Tibial nerve (tissue), 4 donors: ENCODE data around the gene KLF18. TPM values are rescaled to one million over a fixed set of nuclear protein-coding genes. Genes with fewer than 3 reads are reported as not detected.
"Not testable (repeated sequence)": the region's sequence is repeated elsewhere in the genome, so short reads cannot be mapped to it uniquely, and the experiment has no call there.

ENCODE experiments used
- DNase-seq, 2 donors: peaks; one replicate each; pipeline ENCODE4 v3.0.0-alpha.2; 2019; ENCODE audit warnings: low spot score in 2 of 2
- H3K27ac ChIP-seq, 4 donors: fragments of 200-600 bp; sonication (generic) in 3 of 4; one replicate each; pipeline ENCODE4 v1.5.1; 2017 to 2019; ENCODE audit warnings: mild to moderate bottlenecking in 1 of 4
- H3K27me3 ChIP-seq, 2 donors: fragments of 200-600 bp; sonication (generic) in 1 of 2; one replicate each; pipeline versions ENCODE4 v1.5.1 to v1.6.0; 2017 to 2019
- H3K36me3 ChIP-seq, 3 donors: fragments of 200-600 bp; sonication (generic); one replicate each; pipeline ENCODE4 v1.5.1; 2018 to 2019
- H3K4me1 ChIP-seq, 4 donors: fragments of 200-600 bp; sonication (generic) in 3 of 4; one replicate each; pipeline ENCODE4 v1.5.1; 2017 to 2019
- H3K4me3 ChIP-seq, 4 donors: fragments of 200-600 bp; sonication (generic) in 3 of 4; one replicate each; pipeline ENCODE4 v1.5.1; 2017 to 2019; ENCODE audit warnings: mild to moderate bottlenecking in 1 of 4, moderate library complexity in 1 of 4
- H3K9me3 ChIP-seq, 4 donors: fragments of 200-600 bp; sonication (generic) in 3 of 4; one replicate each; pipeline ENCODE4 v1.5.1; 2017 to 2019
- EP300 ChIP-seq, 2 donors: sonication (generic); formaldehyde crosslinking; IDR thresholded peaks; one replicate each; pipeline ENCODE4 v1.6.1; 2017; ENCODE audit warnings: antibody characterized with exemption in 2 of 2, mild to moderate bottlenecking in 1 of 2
- POLR2A ChIP-seq, 2 donors: fragments of 450-650 bp; IDR thresholded peaks; one replicate each; pipeline ENCODE4 v1.6.1; 2017; ENCODE audit warnings: antibody characterized with exemption in 2 of 2, mild to moderate bottlenecking in 2 of 2, moderate library complexity in 2 of 2
- WGBS, 2 donors: methylation state at CpG; one replicate each; pipeline ENCODE4 v1.1.5; 2018; 5-methylcytosine and 5-hydroxymethylcytosine counted together
- total RNA-seq, 4 donors: library from RNA; depleted of rRNA; stranded (reverse); fragments of >200 nt; gene quantifications; one replicate each; pipeline ENCODE4 v1.1.0, GENCODE V29; 2016
- TF ChIP-seq, protein P1 (sequence below), 5 experiments: fragments of 200-600 bp in 3 of 5; fragments of 450-650 bp in 2 of 5; sonication (generic) in 3 of 5; IDR thresholded peaks; one replicate each; pipeline ENCODE4 v1.5.1; 2016 to 2019; ENCODE audit warnings: antibody characterized with exemption in 5 of 5, mild to moderate bottlenecking in 3 of 5, moderate library complexity in 2 of 5

KLF18 gene
- total RNA-seq, 4 donors from 2014 or later, result not detected

DNA sequence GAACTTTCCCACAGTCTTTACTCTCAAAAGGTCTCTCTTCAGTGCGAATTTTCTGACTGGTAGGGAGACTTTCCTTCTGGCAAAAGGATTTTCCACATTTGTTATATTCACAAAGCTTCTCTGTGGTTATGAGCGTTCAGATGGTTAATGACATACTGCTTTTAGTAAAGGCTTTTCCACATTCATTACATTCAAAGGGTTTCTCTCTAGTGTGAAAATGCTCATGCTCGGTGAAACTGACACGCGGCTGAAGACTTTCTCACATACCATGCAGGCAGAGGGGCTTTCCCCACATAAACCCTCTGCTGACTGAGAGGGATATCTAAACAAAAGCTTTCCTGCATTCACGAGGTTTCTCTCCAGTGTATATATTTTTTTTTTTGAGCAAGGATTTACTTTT lies 9.9 kb upstream of the KLF18 start:
- 41 to 48% methylated on average over 6 of the region's 6 CpGs for WGBS, 2 donors
- Histone ChIP-seq H3K4me1 (no peaks in the 10 kb centered on the region), H3K27ac (no peak overlapping the region), H3K9me3 (peaks cover 0 to 8% (median 0%) of the 10 kb centered on the region in 4 donors), H3K27me3 (peaks cover 0 to 6% of the 10 kb centered on the region in 2 donors), H3K4me3 (no peak overlapping the region), H3K36me3 (no peaks in the 10 kb centered on the region)
- DNase-seq, result no peak
- TF ChIP-seq, protein P1, sequence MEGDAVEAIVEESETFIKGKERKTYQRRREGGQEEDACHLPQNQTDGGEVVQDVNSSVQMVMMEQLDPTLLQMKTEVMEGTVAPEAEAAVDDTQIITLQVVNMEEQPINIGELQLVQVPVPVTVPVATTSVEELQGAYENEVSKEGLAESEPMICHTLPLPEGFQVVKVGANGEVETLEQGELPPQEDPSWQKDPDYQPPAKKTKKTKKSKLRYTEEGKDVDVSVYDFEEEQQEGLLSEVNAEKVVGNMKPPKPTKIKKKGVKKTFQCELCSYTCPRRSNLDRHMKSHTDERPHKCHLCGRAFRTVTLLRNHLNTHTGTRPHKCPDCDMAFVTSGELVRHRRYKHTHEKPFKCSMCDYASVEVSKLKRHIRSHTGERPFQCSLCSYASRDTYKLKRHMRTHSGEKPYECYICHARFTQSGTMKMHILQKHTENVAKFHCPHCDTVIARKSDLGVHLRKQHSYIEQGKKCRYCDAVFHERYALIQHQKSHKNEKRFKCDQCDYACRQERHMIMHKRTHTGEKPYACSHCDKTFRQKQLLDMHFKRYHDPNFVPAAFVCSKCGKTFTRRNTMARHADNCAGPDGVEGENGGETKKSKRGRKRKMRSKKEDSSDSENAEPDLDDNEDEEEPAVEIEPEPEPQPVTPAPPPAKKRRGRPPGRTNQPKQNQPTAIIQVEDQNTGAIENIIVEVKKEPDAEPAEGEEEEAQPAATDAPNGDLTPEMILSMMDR (IDR thresholded peaks at IDR 0.05), result no peak
- TF ChIP-seq EP300 (IDR thresholded peaks at IDR 0.05) (no peak), POLR2A (IDR thresholded peaks at IDR 0.05) (no peak)

DNA sequence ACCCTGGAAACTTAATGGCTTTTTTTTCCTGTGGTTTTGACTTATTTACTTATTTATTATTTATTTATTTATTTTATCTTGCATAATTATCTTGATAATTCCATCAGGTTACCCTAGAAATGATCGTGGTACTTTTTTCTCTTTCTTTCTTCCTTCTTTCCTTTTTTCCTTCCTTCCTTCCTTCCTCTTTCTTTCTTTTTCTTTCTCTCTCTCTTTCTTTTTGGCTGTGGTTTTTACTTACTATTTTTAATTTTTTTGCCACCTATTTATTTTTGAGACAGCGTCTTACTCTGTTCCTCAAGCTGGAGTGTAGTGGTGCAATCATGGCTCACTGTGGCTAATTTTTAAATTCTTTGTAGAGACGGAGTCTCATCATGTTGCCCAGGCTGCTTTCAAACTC lies 6.2 kb upstream of the KLF18 start:
- no peak for TF ChIP-seq EP300 (IDR thresholded peaks at IDR 0.05)
- TF ChIP-seq, protein P1 (IDR thresholded peaks at IDR 0.05), result no peak
- TF ChIP-seq POLR2A (IDR thresholded peaks at IDR 0.05), result no peak
- WGBS, 2 donors, result 81 to 87% methylated on average over 3 of the region's 3 CpGs
- H3K4me3 ChIP-seq, result no peak overlapping the region
- H3K36me3 ChIP-seq, result no peaks in the 10 kb centered on the region
- no peak for DNase-seq
- no peak overlapping the region for H3K27ac ChIP-seq
- H3K27me3 ChIP-seq, result peaks cover 0 to 6% of the 10 kb centered on the region in 2 donors
- H3K4me1 ChIP-seq, result no peaks in the 10 kb centered on the region
- H3K9me3 ChIP-seq, result peaks cover 0 to 43% (median 2%) of the 10 kb centered on the region in 4 donors

DNA sequence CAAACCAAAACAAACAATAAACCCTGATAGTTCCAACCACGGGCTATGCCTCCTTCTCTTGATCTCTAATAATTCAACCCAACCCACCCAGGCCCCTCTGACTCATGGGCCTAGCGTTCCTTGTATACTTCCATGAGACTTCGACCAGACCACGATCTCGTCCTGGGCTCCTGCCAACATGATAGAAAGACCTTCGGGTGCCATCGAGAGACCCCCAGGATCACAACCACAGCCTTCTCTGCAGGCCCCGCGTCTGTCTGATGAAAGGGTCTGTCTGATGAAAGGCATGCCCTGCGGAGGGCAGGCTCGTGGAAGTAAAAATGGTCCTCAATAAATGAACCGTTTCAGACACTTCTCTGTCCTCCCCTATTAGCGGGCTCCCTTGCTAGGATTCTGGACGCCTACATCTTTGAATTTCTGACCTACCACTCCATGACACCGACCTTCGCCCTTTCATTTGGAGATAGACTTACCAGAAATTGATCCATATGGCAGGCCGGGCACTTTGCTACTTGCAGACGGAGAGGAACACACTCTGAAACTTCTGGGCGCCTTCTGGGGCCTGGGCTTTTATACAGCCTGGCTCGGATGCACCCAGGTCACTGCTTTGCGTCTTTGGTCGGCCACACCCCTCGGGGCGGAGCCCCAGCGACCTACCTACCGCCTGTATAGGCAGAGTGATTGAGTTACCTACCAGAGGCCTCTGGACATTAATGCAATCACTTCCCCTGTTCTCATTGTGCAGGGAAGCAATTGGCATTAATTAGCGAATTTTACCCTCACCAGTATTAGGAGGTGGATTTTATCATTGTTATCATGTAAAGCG lies 5.3 kb upstream of the KLF18 start:
- 85 to 91% methylated on average over 28 of the region's 28 CpGs for WGBS, 2 donors
- peaks cover 0 to 6% of the 10 kb centered on the region in 2 donors for H3K27me3 ChIP-seq
- H3K9me3 ChIP-seq, result peaks cover 0 to 45% (median 2%) of the 10 kb centered on the region in 4 donors
- H3K36me3 ChIP-seq, result no peaks in the 10 kb centered on the region
- TF ChIP-seq EP300 (IDR thresholded peaks at IDR 0.05), result no peak
- TF ChIP-seq, protein P1 (IDR thresholded peaks at IDR 0.05), result no peak
- TF ChIP-seq POLR2A (IDR thresholded peaks at IDR 0.05), result no peak
- H3K4me1 ChIP-seq, result no peaks in the 10 kb centered on the region
- DNase-seq, result no peak
- no peak overlapping the region for H3K27ac ChIP-seq
- H3K4me3 ChIP-seq, result no peak overlapping the region

DNA sequence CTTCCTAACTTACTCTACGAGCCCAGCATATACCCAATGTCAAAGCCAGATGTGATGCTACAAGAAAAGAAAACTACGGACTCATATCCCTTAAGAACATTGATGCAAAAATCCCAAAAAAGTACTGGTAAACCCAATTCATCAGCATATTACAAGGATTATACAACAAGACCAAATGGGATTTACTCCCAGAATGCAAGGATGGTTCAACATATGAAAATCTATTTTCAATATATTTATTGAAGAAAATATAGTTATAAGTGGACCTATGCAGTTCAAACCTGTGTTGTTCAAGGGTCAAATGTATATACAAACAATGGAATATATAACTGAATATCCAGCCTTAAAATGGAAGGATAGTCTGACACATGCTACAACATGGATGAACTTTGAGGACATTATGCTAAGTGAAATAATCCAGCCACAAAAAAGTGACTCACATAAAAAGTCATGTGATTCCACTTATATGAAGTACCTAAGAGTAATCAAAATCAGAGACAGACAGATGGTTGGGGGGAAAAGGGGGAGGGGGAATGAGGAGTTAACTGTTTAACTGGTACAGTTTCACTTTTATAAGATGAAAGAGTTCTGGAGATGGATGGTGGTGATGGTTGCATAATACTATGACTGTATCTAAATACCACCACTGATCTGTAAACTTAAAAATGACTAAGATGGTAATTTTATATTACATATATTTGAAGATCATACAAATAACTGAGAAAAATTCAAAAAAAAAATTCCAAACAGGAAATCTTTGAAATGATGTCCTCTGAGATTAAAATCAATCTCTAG lies 3.7 kb upstream of the KLF18 start:
- WGBS, 2 donors, result 95% methylated on average over 2 of the region's 2 CpGs
- no peak for DNase-seq
- H3K4me3 ChIP-seq, result no peak overlapping the region
- TF ChIP-seq EP300 (IDR thresholded peaks at IDR 0.05) (no peak), POLR2A (IDR thresholded peaks at IDR 0.05) (no peak)
- TF ChIP-seq, protein P1 (IDR thresholded peaks at IDR 0.05), result no peak
- H3K9me3 ChIP-seq, result peaks cover 0 to 45% (median 2%) of the 10 kb centered on the region in 4 donors
- H3K4me1 ChIP-seq, result no peaks in the 10 kb centered on the region
- H3K36me3 ChIP-seq, result no peaks in the 10 kb centered on the region
- H3K27ac ChIP-seq, result no peak overlapping the region
- no peaks in the 10 kb centered on the region for H3K27me3 ChIP-seq

DNA sequence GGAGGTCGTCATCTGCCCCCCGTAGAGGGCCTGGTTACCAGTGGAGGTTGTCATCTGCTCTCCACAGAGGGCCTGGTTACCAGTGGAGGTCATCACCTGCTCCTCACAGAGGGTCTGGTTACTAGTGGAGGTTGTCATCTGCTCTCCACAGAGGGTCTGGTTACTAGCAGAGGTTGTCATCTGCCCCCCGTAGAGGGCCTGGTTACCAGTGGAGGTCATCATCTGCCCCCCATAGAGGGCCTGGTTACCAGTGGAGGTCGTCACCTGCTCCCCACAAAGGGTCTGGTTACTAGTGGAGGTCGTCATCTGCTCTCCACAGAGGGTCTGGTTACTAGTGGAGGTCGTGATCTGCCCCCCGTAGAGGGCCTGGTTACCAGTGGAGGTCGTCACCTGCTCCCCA lies 1.9 kb downstream of the KLF18 start:
- WGBS, 2 donors, result 79 to 100% methylated on average over 1 to 8 of the region's 8 CpGs
- H3K27ac ChIP-seq, DNase-seq, H3K36me3 ChIP-seq, H3K4me3 ChIP-seq, H3K27me3 ChIP-seq, H3K4me1 ChIP-seq: not testable (repeated sequence)
- peaks cover 0 to 20% (median 0%) of the 10 kb centered on the region in 4 donors for H3K9me3 ChIP-seq
